Glutamatergic neuron (in vitro differentiated cells): ENCODE data around the gene SHROOM2. TPM values are rescaled to one million over a fixed set of nuclear protein-coding genes. Genes with fewer than 3 reads are reported as not detected.

Experiments
- DNase-seq: peaks from one replicate; pipeline ENCODE4 v3.0.0; 2022
- H3K27ac Mint-ChIP-seq: one replicate; pipeline ENCODE4 v1.8.0; 2020; ENCODE audit warnings: mild to moderate bottlenecking, mixed read lengths, inconsistent platforms; ENCODE audit not compliant: unreplicated experiment
- H3K27me3 Mint-ChIP-seq: one replicate; pipeline ENCODE4 v1.8.0; 2020; ENCODE audit warnings: mild to moderate bottlenecking, moderate library complexity, mixed read lengths, inconsistent platforms; ENCODE audit not compliant: unreplicated experiment
- H3K36me3 Mint-ChIP-seq: one replicate; pipeline ENCODE4 v1.8.0; 2020; ENCODE audit warnings: mild to moderate bottlenecking, mixed read lengths, inconsistent platforms; ENCODE audit not compliant: unreplicated experiment
- H3K4me1 Mint-ChIP-seq: one replicate; pipeline ENCODE4 v1.8.0; 2020; ENCODE audit warnings: mild to moderate bottlenecking, low read depth, mixed read lengths, inconsistent platforms; ENCODE audit not compliant: unreplicated experiment
- H3K4me3 Mint-ChIP-seq: one replicate; pipeline ENCODE4 v1.8.0; 2020; ENCODE audit warnings: mild to moderate bottlenecking, mixed read lengths, inconsistent platforms; ENCODE audit not compliant: unreplicated experiment
- H3K9me3 Mint-ChIP-seq: one replicate; pipeline ENCODE4 v1.8.0; 2020; ENCODE audit warnings: mild to moderate bottlenecking, moderate library complexity, mixed read lengths, inconsistent platforms; ENCODE audit not compliant: unreplicated experiment
- CTCF ChIP-seq: fragments of 200-600 bp; sonication (generic); IDR thresholded peaks from one replicate; pipeline ENCODE4 v1.5.0; 2021; ENCODE audit not compliant: partially characterized antibody, unreplicated experiment
- total RNA-seq: library from RNA; stranded (reverse); fragmentation: NEBNext Ultra II Directional; extraction: Animal tissue kit (Norgen Biotek cat#: 25700); gene quantifications from one replicate; pipeline ENCODE4 v1.2.1, GENCODE V29; 2021; ENCODE audit not compliant: unreplicated experiment

Gene SHROOM2
- total RNA-seq, 1 donor from 2014 or later, result 3.1 TPM

DNA sequence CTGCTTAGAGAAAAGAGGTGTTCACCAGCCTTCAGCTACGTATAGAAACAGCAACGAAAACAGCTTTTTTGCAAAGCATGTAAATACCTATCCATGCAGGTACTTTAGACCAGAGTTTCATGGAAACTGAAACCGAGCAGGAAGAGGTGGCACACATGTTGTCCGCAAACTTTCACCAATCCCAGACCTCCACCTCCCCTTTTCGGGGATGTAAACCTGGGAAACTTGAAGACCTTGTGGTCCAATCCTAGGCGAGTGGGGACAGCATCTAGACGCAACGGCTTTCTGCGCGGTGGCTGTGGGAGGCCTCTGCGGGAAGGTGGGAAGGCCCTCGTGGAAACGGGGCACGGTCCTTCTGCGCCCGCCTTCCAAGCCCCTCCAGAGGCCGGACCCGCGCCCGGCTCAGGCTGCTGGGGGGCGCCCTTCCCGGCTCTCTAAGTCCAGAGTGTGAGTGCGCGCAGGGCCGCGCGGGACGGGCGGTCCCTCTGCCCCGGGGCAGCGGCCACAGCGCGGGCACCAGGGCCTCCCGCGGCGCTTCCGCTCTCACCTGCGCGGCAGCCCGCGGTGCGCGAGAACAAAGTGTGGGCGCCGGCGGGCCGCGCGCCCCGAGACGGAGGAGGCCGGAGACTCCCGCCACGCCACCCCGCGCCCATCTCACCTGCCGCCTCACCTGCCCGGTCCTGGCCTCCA lies 830 bp upstream of the SHROOM2 start:
- TF ChIP-seq CTCF, result no peak
- Mint-ChIP-seq H3K27me3 (no peaks in the 10 kb centered on the region), H3K4me1 (no peaks in the 10 kb centered on the region), H3K36me3 (no peaks in the 10 kb centered on the region), H3K27ac (no peak overlapping the region), H3K9me3 (no peaks in the 10 kb centered on the region), H3K4me3 (peak overlapping the region; percentile 57)
- DNase-seq, result no peak

DNA sequence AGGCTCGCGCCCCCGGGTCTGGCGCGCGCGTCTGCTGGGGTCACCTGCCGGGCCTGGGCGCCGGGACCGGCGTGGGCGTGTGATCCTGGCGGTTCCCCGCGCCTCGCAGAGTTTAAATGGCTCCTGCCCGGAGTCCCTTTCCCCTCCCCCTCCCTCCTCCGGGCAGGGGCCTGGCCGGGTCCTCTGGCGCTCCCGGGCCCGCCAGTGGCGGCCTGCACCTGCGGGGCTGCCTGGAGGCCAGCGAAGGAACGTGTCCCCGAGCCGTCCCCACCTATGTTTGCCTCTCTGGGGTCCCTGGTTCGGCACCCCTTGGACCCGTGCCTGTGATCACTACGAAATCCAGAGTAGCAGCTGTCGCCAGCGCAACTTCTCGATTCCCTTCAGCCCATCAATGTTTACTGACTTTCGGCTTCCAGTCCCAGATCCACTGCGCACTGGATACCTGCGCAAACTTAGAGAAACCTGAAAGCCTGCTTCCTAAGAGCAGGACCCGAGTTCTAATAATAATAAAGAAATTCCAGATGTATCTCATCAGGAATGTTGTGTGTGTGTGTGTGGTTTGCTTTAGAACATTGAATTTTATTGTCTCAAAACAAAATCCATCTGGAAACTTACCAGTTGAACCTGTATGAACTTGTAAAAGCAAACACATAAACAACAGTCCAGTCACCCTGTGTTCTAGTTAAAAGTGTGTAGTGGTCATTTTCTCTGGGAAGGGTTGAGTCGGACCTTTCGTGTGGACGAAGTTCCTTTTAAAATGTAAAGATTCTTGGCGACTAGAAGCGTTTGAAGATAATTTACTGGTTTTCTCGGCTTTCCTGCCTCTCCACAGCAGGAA lies 788 bp downstream of the SHROOM2 start:
- peak overlapping the region; percentile 70 for H3K4me3 Mint-ChIP-seq
- H3K4me1 Mint-ChIP-seq, result no peaks in the 10 kb centered on the region
- no peak for TF ChIP-seq CTCF
- no peak for DNase-seq
- H3K36me3 Mint-ChIP-seq, result no peaks in the 10 kb centered on the region
- no peaks in the 10 kb centered on the region for H3K9me3 Mint-ChIP-seq
- no peaks in the 10 kb centered on the region for H3K27me3 Mint-ChIP-seq
- H3K27ac Mint-ChIP-seq, result no peak overlapping the region

DNA sequence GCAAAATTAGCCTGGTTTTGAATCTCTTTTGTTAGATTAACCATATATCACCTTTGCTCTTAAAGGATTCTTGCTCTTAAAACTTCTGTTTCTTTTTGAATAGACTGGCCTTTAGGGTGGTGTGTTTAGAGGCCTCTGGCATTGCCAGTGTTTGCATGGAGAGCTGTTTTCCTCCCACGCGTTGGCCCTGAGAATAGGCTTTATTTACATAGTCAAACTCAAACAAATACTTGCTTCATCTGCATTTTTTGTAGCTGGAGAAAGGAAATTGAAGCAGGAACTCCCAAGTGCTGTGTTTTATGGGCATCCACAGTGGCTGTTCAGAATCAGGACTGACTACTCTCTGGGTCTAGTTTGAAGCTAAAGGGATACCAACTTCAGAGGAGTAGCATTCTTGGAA lies 2.7 kb downstream of the SHROOM2 start:
- TF ChIP-seq CTCF, result no peak
- no peak for DNase-seq
- no peak overlapping the region for H3K4me3 Mint-ChIP-seq
- H3K27me3 Mint-ChIP-seq, result no peaks in the 10 kb centered on the region
- no peak overlapping the region for H3K27ac Mint-ChIP-seq
- no peaks in the 10 kb centered on the region for H3K36me3 Mint-ChIP-seq
- no peaks in the 10 kb centered on the region for H3K9me3 Mint-ChIP-seq
- no peaks in the 10 kb centered on the region for H3K4me1 Mint-ChIP-seq

DNA sequence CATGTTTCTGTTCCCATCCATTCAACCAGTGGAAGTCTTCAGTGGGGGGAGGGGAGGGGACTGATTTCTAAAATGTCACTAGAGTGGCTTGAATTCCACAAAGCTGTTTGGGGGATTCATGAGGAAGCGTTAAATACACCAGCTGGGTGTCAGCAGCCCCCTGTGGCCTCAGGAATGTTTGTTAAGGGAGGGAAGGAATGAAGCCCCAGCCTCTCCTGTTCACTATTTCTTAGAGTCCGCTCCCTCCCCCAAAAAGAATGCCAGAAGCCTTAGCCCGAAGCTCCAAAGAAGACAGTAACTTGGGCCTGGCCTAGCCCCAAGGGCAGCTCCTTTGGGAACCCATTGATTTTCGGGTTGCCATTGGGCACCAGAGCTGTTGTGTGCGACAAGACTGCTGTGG lies 3.3 kb downstream of the SHROOM2 start:
- no peak for DNase-seq
- Mint-ChIP-seq H3K27ac (no peak overlapping the region), H3K4me1 (no peaks in the 10 kb centered on the region), H3K36me3 (no peaks in the 10 kb centered on the region), H3K4me3 (no peak overlapping the region), H3K27me3 (peaks cover 1% of the 10 kb centered on the region), H3K9me3 (no peaks in the 10 kb centered on the region)
- no peak for TF ChIP-seq CTCF

GRCh38 chrX:9790866-9791265 lies 4.6 kb downstream of the SHROOM2 start:
- peaks cover 6% of the 10 kb centered on the region for H3K36me3 Mint-ChIP-seq
- DNase-seq, result no peak
- no peak overlapping the region for H3K4me3 Mint-ChIP-seq
- no peak overlapping the region for H3K27ac Mint-ChIP-seq
- no peaks in the 10 kb centered on the region for H3K9me3 Mint-ChIP-seq
- no peak for TF ChIP-seq CTCF
- H3K27me3 Mint-ChIP-seq, result peaks cover 3% of the 10 kb centered on the region
- no peaks in the 10 kb centered on the region for H3K4me1 Mint-ChIP-seq
